Activated CD4-positive, CD25-positive, alpha-beta regulatory T cell treated with anti-CD3 and anti-CD28 coated beads, Interleukin-2, amount 50 U/mL, for 24 hours (primary cell): ENCODE results near the gene GABRA5.
"Not testable (repeated sequence)": the region's sequence is repeated elsewhere in the genome, so short reads cannot be mapped to it uniquely, and the experiment has no call there.

Source experiments
- ATAC-seq, 2 donors: fragments of 150-1000 bp; cut with Tn5 transposase; one replicate each; pipeline ENCODE4 v1.10.0; 2021; ENCODE audit warnings: mild to moderate bottlenecking in 1 of 2, moderate library complexity in 1 of 2

Gene GABRA5

GRCh38 chr15:26866298-26867199 is at the start of gene GABRA5:
Gene GABRA5 (plus strand): TSS chr15:26867062. CDS start chr15:26869249, 2,187 bp downstream.
- ATAC-seq, result no peak

- ATAC-seq, result not testable (repeated sequence)
These were observed 35.7 kb upstream of the GABRA5 start for GRCh38 chr15:26831191-26831590.

- no peak for ATAC-seq
These were observed 34.9 kb upstream of the GABRA5 start for GRCh38 chr15:26831951-26832350.

- no peak for ATAC-seq
These were observed 28.0 kb upstream of the GABRA5 start for GRCh38 chr15:26838742-26839460.

- ATAC-seq, result no peak
These were observed 25.3 kb upstream of the GABRA5 start for GRCh38 chr15:26841514-26841913.

GRCh38 chr15:26841941-26842340 is 24.9 kb upstream of the GABRA5 start:
- no peak for ATAC-seq

GRCh38 chr15:26842391-26842790 is 24.5 kb upstream of the GABRA5 start:
- ATAC-seq, result no peak

GRCh38 chr15:26844901-26845300 is 22.0 kb upstream of the GABRA5 start:
- no peak for ATAC-seq

GRCh38 chr15:26848498-26848897 is 18.4 kb upstream of the GABRA5 start:
- ATAC-seq, result no peak

GRCh38 chr15:26850161-26850560 is 16.7 kb upstream of the GABRA5 start:
- ATAC-seq, result no peak

GRCh38 chr15:26852980-26853379 is 13.9 kb upstream of the GABRA5 start:
- ATAC-seq, result no peak

GRCh38 chr15:26854435-26854834 is 12.4 kb upstream of the GABRA5 start:
- ATAC-seq, result no peak

GRCh38 chr15:26864664-26865191 is 2.1 kb upstream of the GABRA5 start:
- ATAC-seq, result no peak

- no peak for ATAC-seq
These were observed 542 bp downstream of the GABRA5 start for GRCh38 chr15:26867200-26868007.

- no peak for ATAC-seq
These were observed 1.3 kb downstream of the GABRA5 start for GRCh38 chr15:26868029-26868685.

- no peak for ATAC-seq
These were observed 2.8 kb downstream of the GABRA5 start for GRCh38 chr15:26869628-26870027.

- no peak for ATAC-seq
These were observed 3.5 kb downstream of the GABRA5 start for GRCh38 chr15:26870346-26870745.

- ATAC-seq, result no peak
These were observed 5.3 kb downstream of the GABRA5 start for GRCh38 chr15:26872206-26872605.

- no peak for ATAC-seq
These were observed 7.0 kb downstream of the GABRA5 start for GRCh38 chr15:26873846-26874245.

GRCh38 chr15:26874774-26875475 is 8.1 kb downstream of the GABRA5 start:
- no peak for ATAC-seq

- ATAC-seq, result no peak
These were observed 8.6 kb downstream of the GABRA5 start for GRCh38 chr15:26875476-26875850.

GRCh38 chr15:26877831-26878230 is 11.0 kb downstream of the GABRA5 start:
- no peak for ATAC-seq
